HG03565 (cell line): ENCODE data around the gene ADAMTSL5.
"Not testable (repeated sequence)": the region's sequence is repeated elsewhere in the genome, so short reads cannot be mapped to it uniquely, and the experiment has no call there.

ENCODE experiments used
- ATAC-seq: cut with Tn5 transposase; IDR thresholded peaks from one replicate; pipeline ENCODE4 v1.9.1; 2021; ENCODE audit warnings: mild to moderate bottlenecking, moderate library complexity; ENCODE audit not compliant: unreplicated experiment

Gene ADAMTSL5

GRCh38 chr19:1514295-1514661 lies 1.5 kb upstream of the ADAMTSL5 start:
- no peak for ATAC-seq

GRCh38 chr19:1513499-1514294 lies 878 bp upstream of the ADAMTSL5 start:
- no peak for ATAC-seq

GRCh38 chr19:1511318-1512317 lies 1.2 kb downstream of the ADAMTSL5 start:
- ATAC-seq, result no peak

- no peak for ATAC-seq
Measured at GRCh38 chr19:1510807-1511206, 2.0 kb downstream of the ADAMTSL5 start.

- ATAC-seq, result no peak
Measured at GRCh38 chr19:1510442-1510806, 2.4 kb downstream of the ADAMTSL5 start.

- no peak for ATAC-seq
Measured at GRCh38 chr19:1509602-1510441, 3.0 kb downstream of the ADAMTSL5 start.

- no peak for ATAC-seq
Measured at GRCh38 chr19:1508507-1508856, 4.3 kb downstream of the ADAMTSL5 start.

- no peak for ATAC-seq
Measured at GRCh38 chr19:1507763-1508506, 4.9 kb downstream of the ADAMTSL5 start.

- no peak for ATAC-seq
Measured at GRCh38 chr19:1507192-1507660, 5.6 kb downstream of the ADAMTSL5 start.

GRCh38 chr19:1505991-1506881 lies 6.6 kb downstream of the ADAMTSL5 start:
- ATAC-seq, result no peak

- no peak for ATAC-seq
Measured at GRCh38 chr19:1505012-1505411, 7.8 kb downstream of the ADAMTSL5 start.

GRCh38 chr19:1503925-1504773 lies 8.7 kb downstream of the ADAMTSL5 start:
- ATAC-seq, result no peak

- no peak for ATAC-seq
Measured at GRCh38 chr19:1503089-1503924, 9.5 kb downstream of the ADAMTSL5 start.

GRCh38 chr19:1502433-1503088 lies 10.3 kb downstream of the ADAMTSL5 start:
- ATAC-seq, result no peak

GRCh38 chr19:1501200-1501595 lies 11.6 kb downstream of the ADAMTSL5 start:
- no peak for ATAC-seq

GRCh38 chr19:1499231-1499630 lies 13.6 kb downstream of the ADAMTSL5 start:
- not testable (repeated sequence) for ATAC-seq
